HL-60/S4 (cell line): ENCODE data around the gene CCDC17.

Experiments used
- in situ Hi-C: fragments of 300-500 bp; cut with MboI; formaldehyde crosslinking; loops from 2 replicates; pipeline ENCODE4 v1.14.3; 2022; ENCODE audit warnings: low sequenced_read_pairs

CCDC17 gene

GRCh38 chr1:45623972-45624371 is at the start of gene CCDC17:
Gene CCDC17 (minus strand): TSS chr1:45624054. CDS start chr1:45623909, 145 bp downstream.
- in situ Hi-C loops, result no loop called here

- in situ Hi-C loops, result no loop called here
These were observed 46.2 kb upstream of the CCDC17 start for GRCh38 chr1:45669859-45670655.

- in situ Hi-C loops, result no loop called here
These were observed 45.5 kb upstream of the CCDC17 start for GRCh38 chr1:45669379-45669778.

- in situ Hi-C loops, result no loop called here
These were observed 44.7 kb upstream of the CCDC17 start for GRCh38 chr1:45668526-45668925.

- in situ Hi-C loops, result no loop called here
These were observed 43.7 kb upstream of the CCDC17 start for GRCh38 chr1:45667321-45668111.

GRCh38 chr1:45666836-45667235 is 43.0 kb upstream of the CCDC17 start:
- in situ Hi-C loops, result no loop called here

GRCh38 chr1:45660336-45660735 is 36.5 kb upstream of the CCDC17 start:
- in situ Hi-C loops, result no loop called here

- in situ Hi-C loops, result no loop called here
These were observed 35.4 kb upstream of the CCDC17 start for GRCh38 chr1:45659222-45659621.

GRCh38 chr1:45658171-45658570 is 34.3 kb upstream of the CCDC17 start:
- in situ Hi-C loops, result no loop called here

GRCh38 chr1:45656573-45657226 is 32.8 kb upstream of the CCDC17 start:
- in situ Hi-C loops, result no loop called here

- in situ Hi-C loops, result no loop called here
These were observed 30.9 kb upstream of the CCDC17 start for GRCh38 chr1:45654540-45655280.

- in situ Hi-C loops, result no loop called here
These were observed 23.6 kb upstream of the CCDC17 start for GRCh38 chr1:45647248-45648021.

- in situ Hi-C loops, result no loop called here
These were observed 20.8 kb upstream of the CCDC17 start for GRCh38 chr1:45644661-45645060.

GRCh38 chr1:45643978-45644377 is 20.1 kb upstream of the CCDC17 start:
- in situ Hi-C loops, result no loop called here

- in situ Hi-C loops, result no loop called here
These were observed 19.5 kb upstream of the CCDC17 start for GRCh38 chr1:45643321-45643720.

- in situ Hi-C loops, result no loop called here
These were observed 16.4 kb upstream of the CCDC17 start for GRCh38 chr1:45640293-45640692.

- in situ Hi-C loops, result no loop called here
These were observed 11.4 kb upstream of the CCDC17 start for GRCh38 chr1:45635211-45635610.

GRCh38 chr1:45630429-45630828 is 6.6 kb upstream of the CCDC17 start:
- in situ Hi-C loops, result no loop called here

GRCh38 chr1:45629035-45629434 is 5.2 kb upstream of the CCDC17 start:
- in situ Hi-C loops, result no loop called here
